ENCODE measurements around the gene NFE2L2. TPM values are rescaled to one million over a fixed set of nuclear protein-coding genes. Genes with fewer than 3 reads are reported as not detected.
"Not testable (repeated sequence)": the region's sequence is repeated elsewhere in the genome, so short reads cannot be mapped to it uniquely, and the experiment has no call there.

The NFE2L2 gene
- total RNA-seq, result 55.9 and 90.2 TPM in 2 replicates

DNA sequence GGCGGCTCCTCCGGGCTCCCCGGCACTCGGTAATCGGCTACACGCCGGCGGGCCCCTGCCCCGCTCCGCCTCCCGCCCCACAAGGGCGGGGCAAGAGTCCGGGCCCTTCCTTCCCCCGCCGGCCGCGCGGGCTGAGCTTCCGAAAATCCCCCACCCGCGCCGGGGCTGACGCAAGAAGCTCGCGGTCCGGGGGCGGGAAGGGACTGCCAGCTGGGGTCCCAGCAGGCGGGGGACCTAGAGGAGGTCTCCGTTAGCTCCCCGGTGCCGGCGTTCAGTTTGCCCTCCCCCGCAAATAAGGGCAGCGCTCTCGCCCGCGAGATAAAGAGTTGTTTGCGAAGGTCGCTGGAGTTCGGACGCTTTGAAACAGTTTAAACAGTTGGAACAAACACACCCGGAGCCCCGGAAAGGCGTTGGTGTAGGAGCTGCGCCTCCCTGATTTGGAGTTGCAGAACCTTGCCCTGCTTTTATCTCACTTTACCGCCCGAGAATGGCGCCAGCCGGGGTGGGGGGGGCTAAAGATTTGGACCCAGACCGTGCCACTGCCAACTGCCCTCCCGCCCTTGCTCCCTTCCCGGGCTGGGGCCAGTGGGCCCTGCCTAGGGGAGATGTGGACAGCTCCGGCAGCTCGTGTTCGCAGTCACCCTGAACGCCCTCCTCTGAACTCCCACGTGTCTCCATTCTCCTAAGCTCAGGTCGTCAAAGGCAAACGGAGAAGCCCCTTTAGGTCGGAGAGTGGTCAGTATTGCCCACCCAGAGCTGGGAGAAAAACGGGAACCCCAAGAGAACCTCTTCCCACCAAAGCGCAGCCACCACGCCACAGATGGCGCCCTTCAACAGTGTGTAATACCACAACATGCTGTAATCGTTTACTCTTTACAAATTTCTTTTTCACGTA lies at the start of gene NFE2L2:
Gene NFE2L2 (minus strand): TSS at position 35 of the 895 bp plus-strand sequence. CDS start 151 bp downstream, outside the sequence.
- DNase-seq (ENCODE audit: extremely low read depth, low read depth, low spot score), result no peak

DNA sequence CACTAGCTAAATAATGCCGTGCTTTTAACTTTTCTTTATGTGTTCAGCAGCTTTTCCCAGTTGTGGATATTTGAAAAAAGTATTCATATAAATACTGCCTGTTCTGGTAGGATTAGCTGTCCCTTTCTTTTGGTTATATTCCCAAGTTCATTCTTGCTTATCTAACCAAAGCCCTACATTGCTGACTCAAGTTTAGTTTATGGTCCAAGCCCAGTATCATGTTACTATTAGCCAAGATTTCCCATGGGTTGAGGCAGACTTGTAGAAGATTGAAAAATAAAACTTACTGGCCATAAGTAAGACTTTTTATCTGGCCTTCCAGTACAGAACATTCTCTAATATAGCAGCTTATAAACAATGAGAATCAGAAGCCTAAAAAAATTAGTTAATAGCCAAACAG lies 49.7 kb upstream of the NFE2L2 start:
- DNase-seq (ENCODE audit: extremely low read depth, low read depth, low spot score), result no peak

- DNase-seq (ENCODE audit: extremely low read depth, low read depth, low spot score), result no peak
These were observed 48.7 kb upstream of the NFE2L2 start for GRCh38 chr2:177313162-177313781.

GRCh38 chr2:177312562-177312961 lies 48.0 kb upstream of the NFE2L2 start:
- DNase-seq (ENCODE audit: extremely low read depth, low read depth, low spot score), result no peak

- DNase-seq (ENCODE audit: extremely low read depth, low read depth, low spot score), result not testable (repeated sequence)
These were observed 45.3 kb upstream of the NFE2L2 start for GRCh38 chr2:177309672-177310309.

DNA sequence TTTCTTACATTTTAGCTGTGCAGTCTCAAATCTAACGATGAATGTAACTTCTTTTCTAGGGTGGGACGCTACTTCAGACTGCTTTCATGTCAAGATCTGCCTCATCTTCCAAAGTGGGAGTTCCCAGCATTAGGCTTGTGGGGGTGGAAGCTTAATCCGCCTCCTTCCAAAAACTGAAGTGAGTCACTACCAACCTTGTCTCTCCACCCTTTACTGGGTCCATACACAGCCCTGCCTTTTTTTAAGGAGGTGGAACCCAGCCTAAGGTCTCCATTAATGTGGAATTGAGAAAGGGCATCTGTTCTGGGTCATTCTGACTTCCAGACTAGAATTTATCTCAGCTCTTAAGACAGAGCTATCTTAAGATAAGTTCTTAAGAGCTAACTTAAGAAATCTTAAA lies 42.0 kb upstream of the NFE2L2 start:
- no peak for DNase-seq (ENCODE audit: extremely low read depth, low read depth, low spot score)

DNA sequence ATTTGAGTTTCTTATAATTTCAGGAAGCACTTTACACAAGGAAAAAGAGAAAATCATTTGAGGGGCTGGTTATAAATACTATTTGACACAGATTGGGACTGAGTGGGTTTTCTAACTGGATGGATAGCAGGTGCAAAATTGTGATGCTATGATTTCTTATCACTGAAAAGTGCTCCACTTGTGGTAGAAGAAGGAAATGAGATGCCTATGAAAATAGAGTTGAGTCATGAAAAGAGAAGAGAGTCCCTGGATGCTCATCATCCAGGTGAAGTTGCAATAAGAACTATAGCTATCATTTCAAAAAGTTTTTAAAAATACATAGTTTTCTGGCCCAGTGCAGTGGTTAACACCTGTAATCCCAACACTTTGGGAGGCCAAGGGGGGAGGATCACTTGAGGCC lies 39.4 kb upstream of the NFE2L2 start:
- DNase-seq (ENCODE audit: extremely low read depth, low read depth, low spot score), result no peak

DNA sequence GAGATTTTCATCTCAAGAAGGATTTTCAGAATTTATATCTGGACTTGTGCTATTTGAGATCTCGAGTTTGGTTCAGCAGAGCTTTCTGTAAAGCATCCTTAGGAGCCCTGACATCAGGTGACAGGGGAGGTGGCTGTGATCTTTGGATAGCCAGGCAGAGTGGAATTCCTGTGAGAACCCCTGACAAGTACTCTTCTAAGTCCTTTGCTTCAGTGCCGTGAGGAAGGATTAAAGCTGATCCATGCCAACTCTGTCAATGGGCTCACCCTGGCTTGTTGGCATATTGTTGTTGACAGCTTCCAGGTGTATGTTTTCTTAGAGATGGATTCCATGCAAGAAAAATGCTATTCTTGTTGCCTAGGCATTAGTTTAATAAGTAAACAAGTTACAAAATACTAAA lies 38.0 kb upstream of the NFE2L2 start:
- no peak for DNase-seq (ENCODE audit: extremely low read depth, low read depth, low spot score)

GRCh38 chr2:177298191-177298590 lies 33.7 kb upstream of the NFE2L2 start:
- no peak for DNase-seq (ENCODE audit: extremely low read depth, low read depth, low spot score)

GRCh38 chr2:177296040-177296439 lies 31.5 kb upstream of the NFE2L2 start:
- DNase-seq (ENCODE audit: extremely low read depth, low read depth, low spot score), result no peak

DNA sequence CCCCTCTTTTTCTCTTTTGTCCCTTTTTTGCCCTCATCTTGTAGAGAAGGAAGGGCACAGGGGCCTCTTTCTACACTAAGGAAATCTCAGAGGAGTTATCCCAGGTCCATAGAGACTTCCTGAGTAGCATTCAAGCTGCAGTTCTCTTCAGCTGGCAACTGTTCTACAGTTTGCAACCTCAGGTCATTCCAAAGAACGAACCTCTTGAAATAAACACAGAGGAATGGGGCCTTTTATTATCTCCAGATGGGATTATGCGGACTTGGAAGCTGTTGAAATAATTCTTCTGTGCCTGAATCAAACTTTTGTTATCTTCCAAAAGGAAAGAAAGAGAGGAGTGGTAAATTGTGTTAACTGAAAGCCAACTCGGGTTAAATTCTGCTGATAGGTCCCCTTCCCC lies 31.0 kb upstream of the NFE2L2 start:
- DNase-seq (ENCODE audit: extremely low read depth, low read depth, low spot score), result no peak

GRCh38 chr2:177291701-177292100 lies 27.2 kb upstream of the NFE2L2 start:
- DNase-seq (ENCODE audit: extremely low read depth, low read depth, low spot score), result no peak

- no peak for DNase-seq (ENCODE audit: extremely low read depth, low read depth, low spot score)
These were observed 25.5 kb upstream of the NFE2L2 start for GRCh38 chr2:177289824-177290628.

DNA sequence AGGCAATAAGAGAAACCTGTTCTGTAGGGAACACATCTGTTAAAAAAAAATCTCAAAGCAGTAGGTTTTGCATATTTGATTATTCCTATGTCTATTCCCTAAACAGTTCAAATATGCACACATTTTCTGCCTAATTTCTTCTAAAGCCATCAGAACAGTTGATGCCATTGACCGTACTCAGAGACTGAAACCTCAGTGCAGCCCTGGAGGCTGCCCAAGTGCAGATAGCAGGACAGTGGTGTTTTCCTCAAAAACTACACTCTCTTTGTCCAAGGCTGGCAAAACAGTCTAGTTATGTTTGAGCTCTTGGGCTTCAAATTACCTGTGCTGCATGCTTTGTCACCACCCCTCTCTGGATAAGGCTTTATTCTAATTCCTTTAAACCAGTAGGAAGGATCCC lies 23.3 kb upstream of the NFE2L2 start:
- DNase-seq (ENCODE audit: extremely low read depth, low read depth, low spot score), result no peak

GRCh38 chr2:177285892-177286715 lies 21.6 kb upstream of the NFE2L2 start:
- no peak for DNase-seq (ENCODE audit: extremely low read depth, low read depth, low spot score)

GRCh38 chr2:177284531-177284930 lies 20.0 kb upstream of the NFE2L2 start:
- DNase-seq (ENCODE audit: extremely low read depth, low read depth, low spot score), result no peak

DNA sequence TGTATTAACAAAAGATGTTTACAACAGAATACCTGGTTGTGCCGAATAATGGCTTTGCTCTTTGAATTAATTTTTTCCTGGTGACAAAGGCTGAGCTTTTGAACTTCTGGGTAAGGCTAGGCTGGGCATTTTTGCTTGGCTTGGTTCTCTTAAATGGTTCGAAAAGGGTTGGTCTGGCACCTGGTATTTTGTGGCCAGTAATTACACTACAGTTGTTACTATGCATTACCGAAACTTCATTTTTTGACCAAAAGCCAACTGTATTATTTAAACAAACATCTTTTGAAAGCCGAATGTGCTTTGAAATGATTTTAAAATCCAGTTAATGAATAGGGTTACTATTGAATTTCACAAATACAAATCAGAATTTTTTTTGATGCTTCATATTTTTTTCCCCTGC lies 19.4 kb upstream of the NFE2L2 start:
- DNase-seq (ENCODE audit: extremely low read depth, low read depth, low spot score), result no peak

GRCh38 chr2:177282787-177283572 lies 18.5 kb upstream of the NFE2L2 start:
- DNase-seq (ENCODE audit: extremely low read depth, low read depth, low spot score), result no peak

GRCh38 chr2:177282181-177282641 lies 17.7 kb upstream of the NFE2L2 start:
- no peak for DNase-seq (ENCODE audit: extremely low read depth, low read depth, low spot score)
